HG02884 (cell line): ENCODE results near the gene HCN2.
"Not testable (repeated sequence)": the region's sequence is repeated elsewhere in the genome, so short reads cannot be mapped to it uniquely, and the experiment has no call there.

Source experiments
- ATAC-seq: cut with Tn5 transposase; IDR thresholded peaks from one replicate; pipeline ENCODE4 v1.9.1; 2021; ENCODE audit warnings: mild to moderate bottlenecking, moderate library complexity; ENCODE audit not compliant: unreplicated experiment

The HCN2 gene

GRCh38 chr19:584240-585001 is 5.3 kb upstream of the HCN2 start:
- ATAC-seq = no peak

- ATAC-seq = not testable (repeated sequence)
Observed at GRCh38 chr19:585146-585545, 4.5 kb upstream of the HCN2 start.

GRCh38 chr19:585551-586110 is 4.0 kb upstream of the HCN2 start:
- no peak for ATAC-seq

- no peak for ATAC-seq
Observed at GRCh38 chr19:588093-588740, 1.5 kb upstream of the HCN2 start.

- no peak for ATAC-seq
Observed at GRCh38 chr19:588741-589692, 664 bp upstream of the HCN2 start.

GRCh38 chr19:590396-590745 is 690 bp downstream of the HCN2 start:
- ATAC-seq = no peak

GRCh38 chr19:590750-591098 is 1.0 kb downstream of the HCN2 start:
- ATAC-seq = no peak

- no peak for ATAC-seq
Observed at GRCh38 chr19:591099-591958, 1.6 kb downstream of the HCN2 start.

GRCh38 chr19:592101-592500 is 2.4 kb downstream of the HCN2 start:
- ATAC-seq = no peak

- no peak for ATAC-seq
Observed at GRCh38 chr19:593055-593454, 3.4 kb downstream of the HCN2 start.

GRCh38 chr19:593505-593904 is 3.8 kb downstream of the HCN2 start:
- ATAC-seq = no peak

- no peak for ATAC-seq
Observed at GRCh38 chr19:594265-594870, 4.7 kb downstream of the HCN2 start.

GRCh38 chr19:595326-596262 is 5.9 kb downstream of the HCN2 start:
- no peak for ATAC-seq

- no peak for ATAC-seq
Observed at GRCh38 chr19:596263-596655, 6.6 kb downstream of the HCN2 start.

- ATAC-seq = no peak
Observed at GRCh38 chr19:597406-598315, 8.0 kb downstream of the HCN2 start.

GRCh38 chr19:601310-601709 is 11.6 kb downstream of the HCN2 start:
- no peak for ATAC-seq

GRCh38 chr19:601790-602189 is 12.1 kb downstream of the HCN2 start:
- no peak for ATAC-seq
